GM19240 (cell line): Measurements from ENCODE around the gene SERPIND1.

Experiments
- DNase-seq: peaks from one replicate; pipeline ENCODE4 v3.0.0; 2011; ENCODE audit warnings: low spot score; ENCODE audit not compliant: insufficient read length

The SERPIND1 gene

GRCh38 chr22:20792966-20793728 is 19.2 kb downstream of the SERPIND1 start:
- DNase-seq, result no peak

DNA sequence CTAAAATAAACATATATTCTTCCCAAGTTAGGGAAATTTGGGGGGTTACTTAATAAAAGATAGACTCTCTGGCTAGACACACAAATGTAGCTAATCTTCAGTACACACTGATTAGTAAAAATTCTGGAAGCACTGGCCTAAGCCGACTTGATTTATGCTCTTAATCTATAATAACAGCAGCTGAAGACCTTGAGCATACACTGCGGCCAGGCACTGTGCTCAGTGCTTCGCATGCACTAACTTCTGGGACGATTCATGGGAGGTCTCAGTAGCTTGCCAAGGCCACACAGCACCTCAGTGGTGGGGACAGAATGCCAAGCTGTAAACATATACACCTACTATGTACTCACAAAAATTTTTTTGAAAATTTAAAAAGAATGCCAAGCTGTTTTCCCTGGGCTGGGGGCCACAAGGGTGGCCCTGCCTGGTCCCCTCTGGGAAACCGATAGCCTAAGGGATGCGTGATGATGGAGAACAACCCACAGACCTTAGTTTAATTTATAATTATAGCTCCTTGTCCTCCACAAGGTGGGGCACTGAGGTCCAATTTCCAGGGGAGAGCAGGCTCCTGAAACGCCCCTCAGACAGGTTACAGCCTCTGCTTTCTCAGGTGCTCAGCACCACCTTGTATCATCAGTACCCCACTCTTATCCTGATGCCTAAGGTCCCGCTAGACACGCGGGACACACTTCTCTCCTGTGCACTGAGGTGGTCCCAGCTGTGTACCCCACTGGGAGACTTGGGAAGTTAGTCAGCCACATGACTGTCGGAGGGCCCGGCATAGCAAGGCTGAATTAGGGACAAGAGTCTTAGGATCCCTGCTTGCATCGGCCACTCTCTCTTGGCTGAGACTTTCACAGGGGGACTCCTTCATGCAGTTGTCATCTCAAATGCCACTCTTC is 20.1 kb downstream of the SERPIND1 start:
- no peak for DNase-seq

DNA sequence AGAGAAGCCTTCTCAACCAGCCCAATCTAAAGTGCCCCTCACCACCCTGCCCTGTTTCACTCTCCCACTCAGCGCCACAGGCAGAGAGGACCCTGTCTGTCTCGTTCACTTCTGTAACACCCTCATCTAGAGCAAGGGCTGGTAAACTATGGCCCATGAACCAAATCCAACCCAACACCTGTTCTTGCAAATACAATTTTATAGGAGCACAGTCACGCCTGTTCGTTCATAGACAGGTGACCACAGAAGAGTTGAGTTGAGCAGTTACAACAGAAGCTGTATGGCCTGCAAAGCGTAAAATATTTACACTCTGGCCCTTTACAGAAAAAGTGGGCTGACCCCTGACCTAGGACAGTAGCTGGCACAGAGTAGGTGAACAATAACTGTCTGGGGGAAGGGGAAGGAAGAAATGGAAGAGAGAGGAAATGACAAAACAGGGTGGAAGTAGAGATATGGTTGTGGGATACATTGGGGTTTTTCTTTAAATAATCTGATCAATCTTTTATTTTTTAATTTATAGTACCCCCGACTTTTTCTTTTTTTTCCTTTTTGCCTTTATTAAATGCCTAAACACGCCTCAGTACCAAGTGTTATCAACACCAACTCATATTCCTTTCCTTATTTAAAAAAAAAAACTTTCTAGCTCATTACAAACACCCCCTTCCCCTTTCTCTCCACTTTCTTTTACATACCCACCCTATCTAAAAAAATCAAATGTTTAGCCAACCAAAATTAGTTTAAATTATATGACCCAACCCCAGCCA is 20.9 kb downstream of the SERPIND1 start:
- DNase-seq, result no peak

DNA sequence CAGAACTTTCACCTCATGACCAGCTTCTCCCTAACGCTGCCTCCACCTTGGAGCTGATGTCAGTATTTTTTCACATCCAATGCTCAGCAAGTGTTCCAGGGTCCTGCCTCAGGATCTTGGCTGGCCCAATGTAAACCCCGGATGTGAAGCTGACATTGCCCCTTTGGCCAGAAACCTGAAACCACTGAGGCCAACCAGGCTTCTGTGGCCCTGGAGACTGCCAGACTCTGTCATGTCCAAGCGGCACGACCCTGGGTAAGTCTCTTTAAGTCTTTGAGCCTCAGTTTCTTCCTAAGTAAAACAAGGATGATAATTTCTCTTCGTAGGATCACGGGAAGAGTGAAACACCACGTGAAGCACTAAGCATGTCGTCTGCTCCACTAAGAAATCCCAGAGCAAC is 22.8 kb downstream of the SERPIND1 start:
- no peak for DNase-seq

DNA sequence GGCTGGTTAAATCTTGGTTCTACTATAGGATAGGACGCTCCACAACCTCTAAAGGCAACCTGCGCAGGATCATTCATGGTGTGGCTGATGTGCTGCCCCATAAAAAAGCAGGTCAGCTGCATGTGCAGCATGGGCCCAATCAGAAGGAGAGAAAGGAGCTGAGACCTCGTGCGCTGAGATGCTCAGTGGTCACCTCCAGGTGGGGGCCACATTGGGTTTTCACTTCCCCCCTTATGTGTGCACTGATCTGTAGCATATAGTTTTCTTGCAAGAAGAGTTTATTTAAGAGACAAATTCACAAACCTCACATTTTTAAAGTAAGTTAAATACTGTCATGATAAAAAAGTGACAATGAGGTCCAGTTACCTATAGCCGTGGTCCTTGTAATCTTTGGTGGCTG is 24.3 kb downstream of the SERPIND1 start:
- DNase-seq, result no peak

GRCh38 chr22:20798974-20799373 is 25.1 kb downstream of the SERPIND1 start:
- no peak for DNase-seq

DNA sequence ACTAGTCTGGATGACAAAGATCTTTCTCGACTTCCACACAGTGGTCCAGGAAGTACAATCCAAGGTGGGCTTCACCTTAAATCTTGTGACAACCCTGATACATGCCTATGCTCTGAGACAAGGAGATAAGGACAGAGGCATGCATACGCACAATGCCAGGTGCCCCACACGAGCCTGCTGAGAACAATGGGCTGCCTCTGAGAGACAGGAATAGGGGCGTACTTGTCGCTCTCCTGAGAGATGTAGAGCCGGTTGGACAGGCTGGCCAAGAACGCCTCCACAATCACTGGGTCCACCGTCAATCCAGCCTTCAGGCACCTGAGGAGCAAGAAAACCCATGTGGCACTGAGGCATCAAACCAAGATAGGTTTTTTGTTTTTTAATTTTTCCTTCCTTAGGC is 25.5 kb downstream of the SERPIND1 start:
- DNase-seq, result no peak

GRCh38 chr22:20802452-20802851 is 28.5 kb downstream of the SERPIND1 start:
- no peak for DNase-seq

GRCh38 chr22:20802922-20803553 is 29.1 kb downstream of the SERPIND1 start:
- DNase-seq, result no peak

DNA sequence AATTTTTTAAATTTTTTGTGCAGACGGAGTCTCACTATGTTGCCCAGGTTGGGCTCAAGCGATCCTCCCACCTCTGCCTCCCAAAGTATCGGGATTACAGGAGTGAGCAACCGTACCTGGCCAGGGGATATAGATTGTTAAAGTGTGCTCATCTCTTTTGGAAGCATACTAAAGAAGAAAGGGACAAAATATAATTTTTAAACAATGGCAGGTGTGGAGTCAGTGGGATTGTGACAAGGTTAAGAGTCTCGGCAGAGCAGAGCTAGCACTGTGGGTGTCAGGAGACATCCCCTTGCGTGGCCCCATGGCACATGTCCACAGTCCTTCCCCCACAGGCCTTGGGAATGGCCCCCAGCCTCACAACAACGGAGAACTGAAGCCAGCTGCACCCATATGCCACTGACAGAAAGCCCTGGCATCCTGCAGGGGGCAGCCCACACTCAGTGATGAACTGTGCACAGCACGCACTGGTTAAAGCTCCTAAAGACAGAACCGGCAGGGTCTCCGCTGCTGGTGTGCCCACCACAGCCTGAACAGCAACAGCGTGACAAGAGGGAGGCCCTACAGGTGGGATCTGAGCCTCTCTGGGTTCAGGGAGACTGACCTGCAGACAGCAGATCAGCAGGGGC is 29.9 kb downstream of the SERPIND1 start:
- DNase-seq, result no peak

DNA sequence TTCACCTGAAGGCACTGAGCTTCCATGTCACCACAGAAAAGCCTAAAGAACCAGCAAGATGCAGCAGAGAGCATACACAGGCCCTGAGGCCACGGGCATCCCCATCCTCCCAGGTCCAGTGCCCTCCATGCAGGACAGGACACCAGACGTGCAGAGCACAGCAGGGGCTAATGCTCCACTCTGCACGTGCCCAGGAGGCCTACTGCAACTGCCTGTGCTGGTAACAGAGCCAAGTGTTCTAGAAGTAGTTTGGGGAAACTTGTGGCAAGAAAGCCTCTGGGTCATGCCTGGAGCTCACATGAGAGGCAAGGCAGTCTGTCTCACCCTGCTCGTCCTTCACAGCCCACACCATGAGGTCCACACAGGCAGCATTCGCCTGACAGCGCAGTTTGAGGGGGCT is 30.7 kb downstream of the SERPIND1 start:
- DNase-seq, result no peak

DNA sequence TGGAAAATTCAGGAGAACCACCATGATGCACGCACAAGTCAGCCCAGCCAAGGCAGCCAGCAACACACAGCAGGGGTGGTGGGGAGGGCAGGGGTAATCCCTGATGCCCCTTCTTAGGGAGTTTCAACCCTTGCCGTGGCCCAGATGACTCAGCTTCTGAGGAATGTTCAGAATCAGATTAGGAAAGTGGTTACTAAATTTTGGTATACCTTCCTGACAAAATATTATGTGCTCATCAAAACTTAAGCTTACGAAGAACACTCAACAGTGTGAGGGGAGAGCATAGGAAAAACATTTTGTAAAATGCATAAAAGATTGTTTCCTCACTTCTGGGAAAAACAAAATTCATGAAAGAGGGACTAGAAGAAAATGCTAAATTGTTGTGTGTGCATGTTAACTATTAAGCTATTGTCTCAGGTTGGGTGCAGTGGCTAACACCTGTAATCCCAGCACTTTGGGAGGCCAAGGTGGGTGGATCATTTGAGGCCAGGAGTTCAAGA is 32.1 kb downstream of the SERPIND1 start:
- no peak for DNase-seq

DNA sequence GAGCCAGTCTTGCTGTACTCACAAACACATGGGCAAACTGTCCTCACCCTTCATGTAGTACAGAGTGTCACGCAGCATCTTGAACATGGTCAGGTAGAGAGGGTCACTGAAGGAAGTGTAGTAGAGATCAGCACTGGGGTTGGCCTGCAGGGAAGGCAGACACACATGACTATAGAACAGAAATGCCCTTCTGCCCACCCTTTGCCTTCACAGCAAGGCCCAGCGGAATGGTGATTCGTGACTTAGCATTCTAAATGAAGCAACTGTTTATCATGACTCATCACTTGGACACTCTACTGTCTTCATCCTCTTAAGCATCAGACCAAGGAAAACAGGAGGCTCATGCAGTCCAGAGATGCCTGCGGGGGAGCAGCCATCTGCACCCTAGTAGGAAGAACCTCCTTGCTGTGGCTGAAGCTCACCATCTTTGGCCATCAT is 33.4 kb downstream of the SERPIND1 start:
- no peak for DNase-seq

GRCh38 chr22:20808844-20809243 is 34.9 kb downstream of the SERPIND1 start:
- DNase-seq, result no peak

DNA sequence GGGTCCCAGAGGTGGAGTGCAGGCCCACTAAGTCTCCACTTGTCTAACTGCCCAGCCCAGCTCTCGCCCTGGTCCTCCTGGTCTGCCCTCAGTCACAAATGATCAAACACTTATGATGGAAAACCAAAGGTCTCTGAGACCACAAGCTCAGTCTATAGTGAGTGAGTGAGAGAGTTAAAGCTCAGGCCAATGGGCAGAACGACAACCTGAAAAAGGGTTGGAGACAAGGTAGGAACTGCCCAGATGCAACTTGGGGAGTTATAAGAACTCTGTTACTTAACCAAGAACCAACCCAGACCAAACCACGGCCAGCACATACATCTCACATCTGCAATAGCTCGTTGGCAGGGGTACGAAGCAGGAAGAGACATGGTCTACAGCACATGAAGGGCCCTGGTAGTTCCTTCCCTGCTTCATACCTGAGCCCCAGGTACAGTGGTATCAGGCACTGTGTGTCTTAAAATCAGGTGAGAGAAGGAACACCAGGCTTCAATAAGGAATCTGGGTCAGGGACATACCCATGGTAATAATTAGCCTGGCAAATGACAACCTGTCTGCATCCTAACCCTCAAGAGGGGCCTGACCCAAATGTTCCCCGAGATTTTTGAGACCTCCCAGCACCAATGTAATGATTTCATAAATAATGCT is 35.7 kb downstream of the SERPIND1 start:
- DNase-seq, result no peak

DNA sequence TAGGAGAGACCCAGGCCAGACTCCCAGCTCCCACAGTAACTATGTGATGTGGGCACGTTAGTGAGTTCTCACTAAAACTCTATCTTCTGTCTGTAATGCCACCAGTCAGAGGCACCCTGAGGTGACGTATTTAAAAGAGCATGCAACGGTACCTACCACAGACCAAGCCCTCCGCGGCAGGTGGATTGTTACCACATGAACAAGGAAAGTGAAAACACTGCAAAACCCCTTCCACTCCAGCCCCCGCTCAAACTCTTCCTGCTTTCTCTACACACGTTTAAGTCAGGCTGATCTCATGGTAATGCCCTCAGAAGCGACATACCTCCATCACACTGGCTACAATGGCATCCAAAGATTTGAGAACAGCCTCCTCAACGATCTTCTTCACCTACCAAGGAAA is 36.7 kb downstream of the SERPIND1 start:
- DNase-seq, result no peak

GRCh38 chr22:20811171-20811570 is 37.3 kb downstream of the SERPIND1 start:
- no peak for DNase-seq

GRCh38 chr22:20811971-20812660 is 38.2 kb downstream of the SERPIND1 start:
- no peak for DNase-seq

DNA sequence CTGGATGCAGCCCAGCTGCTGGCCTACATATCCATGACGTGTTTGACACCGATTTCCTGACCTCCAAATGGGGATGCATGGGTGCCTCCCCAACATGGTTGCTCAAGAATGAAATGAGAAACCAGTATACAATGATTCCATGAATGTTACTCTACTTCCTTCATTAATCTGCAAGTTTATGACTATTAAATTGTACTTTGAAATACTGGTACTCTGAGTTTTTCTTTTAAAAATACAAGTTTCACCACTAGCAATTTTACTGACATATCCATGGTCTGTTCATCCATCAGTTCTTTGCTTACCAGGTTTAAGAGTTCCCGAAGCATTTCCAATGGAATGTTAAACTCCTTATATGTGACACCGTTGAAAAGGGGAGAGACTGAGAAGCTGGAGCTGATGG is 39.1 kb downstream of the SERPIND1 start:
- DNase-seq, result no peak
